ENCODE results near the gene COL12A1. TPM values are rescaled to one million over a fixed set of nuclear protein-coding genes. Genes with fewer than 3 reads are reported as not detected.

Gene COL12A1
- total and polyA plus RNA-seq, 2 of the 13 experiments (the other 11 are each of a cell fraction or from before 2014, with no cell fraction given), result 0.02 TPM; not detected in 1

DNA sequence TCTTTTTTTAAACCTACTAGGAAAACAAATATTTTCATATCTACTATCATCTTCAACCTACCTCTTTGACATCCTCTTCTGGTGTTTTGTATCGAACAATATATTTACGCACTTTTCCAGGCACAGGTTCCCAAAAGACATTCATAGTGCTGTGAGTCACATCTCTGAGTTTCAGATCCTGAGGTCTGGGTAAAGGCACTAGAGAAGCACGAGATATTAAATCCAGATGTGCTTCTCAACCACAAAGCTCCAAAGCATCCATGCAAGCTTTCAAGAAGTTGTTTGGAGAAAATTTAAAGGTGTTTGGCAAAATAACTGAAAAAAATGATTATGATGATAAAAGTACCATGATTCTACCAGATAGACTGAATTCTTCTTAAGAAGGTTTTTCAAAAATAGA is 62.7 kb downstream of the COL12A1 start:
- CTCF ChIA-PET (ENCODE audit: low intra/inter-chr PET ratio, low total read pairs), result no interaction called here
- intact Hi-C loops (cut with micrococcal nuclease; ENCODE audit: unreplicated experiment) (no loop called here), in situ Hi-C loops (cut with HindIII; ENCODE audit: extremely low pct_ligation_motif_present, low pct_unique_long_range_greater_than_20kb) (no loop called here)
- no peak for ATAC-seq
- no peak overlapping the region for H2AFZ ChIP-seq (ENCODE audit: low read length)
- H3K4me2 ChIP-seq (ENCODE audit: low read depth, low read length), result no peak overlapping the region
- H3K79me2 ChIP-seq (ENCODE audit: insufficient read depth, low read length), result no peaks in the 10 kb centered on the region
- no peaks in the 10 kb centered on the region for H3K4me1 ChIP-seq (ENCODE audit: insufficient read depth, low read length)
- no peak overlapping the region for H3K4me3 ChIP-seq (replicated peaks in 1 of 3; ENCODE audit: insufficient read depth in 1 of 3, low read depth in 2 of 3, low read length in 3 of 3)
- no peak overlapping the region for H3K27ac ChIP-seq (ENCODE audit: extremely low read length, insufficient read depth, low read length)
- H4K20me1 ChIP-seq (ENCODE audit: insufficient read depth, low read length), result no peaks in the 10 kb centered on the region
- WGBS (ENCODE audit: low lambda C conversion rate), result 31% methylated on average over 3 of the region's 3 CpGs
- no peak overlapping the region for H3K9ac ChIP-seq (ENCODE audit: insufficient read depth, low read depth, low read length)
- FAIRE-seq, result no peak
- H3K9me3 ChIP-seq (ENCODE audit: low read length), result no peaks in the 10 kb centered on the region
- H3K27me3 ChIP-seq (ENCODE audit: control insufficient read depth in 1 of 2, insufficient read depth in 2 of 2, low read length in 2 of 2), result no peaks in the 10 kb centered on the region; a peak in 1 of 5 replicates
- BruUV-seq (replicated peaks), result no TSS peak
- no peak for DNase-seq (ENCODE audit: low spot score)
- POLR2A ChIA-PET, result no interaction called here
- no peaks in the 10 kb centered on the region for H3K36me3 ChIP-seq (replicated peaks in 1 of 2; ENCODE audit: control insufficient read depth in 1 of 2, insufficient read depth in 2 of 2, low read length in 2 of 2)
- TF ChIP-seq SRF (IDR thresholded peaks at IDR 0.05; ENCODE audit: low read depth, low read length) (no peak), ZKSCAN1 (IDR thresholded peaks at IDR 0.05; ENCODE audit: low read length) (no peak), RNF2 (conservative IDR thresholded peaks at IDR 0.05; ENCODE audit: low read depth) (no peak), CC2D1A (CRISPR knock-in tag; IDR thresholded peaks at IDR 0.05) (no peak), JARID2 (CRISPR knock-in tag; IDR thresholded peaks at IDR 0.05; ENCODE audit: insufficient replicate concordance) (no peak), ZC3H13 (CRISPR knock-in tag; IDR thresholded peaks at IDR 0.05) (no peak), ZNF569 (CRISPR knock-in tag; IDR thresholded peaks at IDR 0.05; ENCODE audit: borderline replicate concordance) (no peak), ZNF615 (CRISPR knock-in tag; IDR thresholded peaks at IDR 0.05; ENCODE audit: borderline replicate concordance) (no peak), ZNF446 (CRISPR knock-in tag; IDR thresholded peaks at IDR 0.05) (no peak)
- TF ChIP-seq, protein P1, sequence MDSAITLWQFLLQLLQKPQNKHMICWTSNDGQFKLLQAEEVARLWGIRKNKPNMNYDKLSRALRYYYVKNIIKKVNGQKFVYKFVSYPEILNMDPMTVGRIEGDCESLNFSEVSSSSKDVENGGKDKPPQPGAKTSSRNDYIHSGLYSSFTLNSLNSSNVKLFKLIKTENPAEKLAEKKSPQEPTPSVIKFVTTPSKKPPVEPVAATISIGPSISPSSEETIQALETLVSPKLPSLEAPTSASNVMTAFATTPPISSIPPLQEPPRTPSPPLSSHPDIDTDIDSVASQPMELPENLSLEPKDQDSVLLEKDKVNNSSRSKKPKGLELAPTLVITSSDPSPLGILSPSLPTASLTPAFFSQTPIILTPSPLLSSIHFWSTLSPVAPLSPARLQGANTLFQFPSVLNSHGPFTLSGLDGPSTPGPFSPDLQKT (CRISPR knock-in tag; IDR thresholded peaks at IDR 0.05; ENCODE audit: borderline replicate concordance), result no peak
- TF ChIP-seq, protein P2, sequence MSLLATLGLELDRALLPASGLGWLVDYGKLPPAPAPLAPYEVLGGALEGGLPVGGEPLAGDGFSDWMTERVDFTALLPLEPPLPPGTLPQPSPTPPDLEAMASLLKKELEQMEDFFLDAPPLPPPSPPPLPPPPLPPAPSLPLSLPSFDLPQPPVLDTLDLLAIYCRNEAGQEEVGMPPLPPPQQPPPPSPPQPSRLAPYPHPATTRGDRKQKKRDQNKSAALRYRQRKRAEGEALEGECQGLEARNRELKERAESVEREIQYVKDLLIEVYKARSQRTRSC (CRISPR knock-in tag; IDR thresholded peaks at IDR 0.05; ENCODE audit: low read depth), result no peak
- TF ChIP-seq, protein P3, sequence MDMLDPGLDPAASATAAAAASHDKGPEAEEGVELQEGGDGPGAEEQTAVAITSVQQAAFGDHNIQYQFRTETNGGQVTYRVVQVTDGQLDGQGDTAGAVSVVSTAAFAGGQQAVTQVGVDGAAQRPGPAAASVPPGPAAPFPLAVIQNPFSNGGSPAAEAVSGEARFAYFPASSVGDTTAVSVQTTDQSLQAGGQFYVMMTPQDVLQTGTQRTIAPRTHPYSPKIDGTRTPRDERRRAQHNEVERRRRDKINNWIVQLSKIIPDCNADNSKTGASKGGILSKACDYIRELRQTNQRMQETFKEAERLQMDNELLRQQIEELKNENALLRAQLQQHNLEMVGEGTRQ (IDR thresholded peaks at IDR 0.05; ENCODE audit: low read depth, low read length), result no peak
- TF ChIP-seq, protein P3 (CRISPR knock-in tag; IDR thresholded peaks at IDR 0.05; ENCODE audit: borderline replicate concordance), result no peak
- TF ChIP-seq, protein P4, sequence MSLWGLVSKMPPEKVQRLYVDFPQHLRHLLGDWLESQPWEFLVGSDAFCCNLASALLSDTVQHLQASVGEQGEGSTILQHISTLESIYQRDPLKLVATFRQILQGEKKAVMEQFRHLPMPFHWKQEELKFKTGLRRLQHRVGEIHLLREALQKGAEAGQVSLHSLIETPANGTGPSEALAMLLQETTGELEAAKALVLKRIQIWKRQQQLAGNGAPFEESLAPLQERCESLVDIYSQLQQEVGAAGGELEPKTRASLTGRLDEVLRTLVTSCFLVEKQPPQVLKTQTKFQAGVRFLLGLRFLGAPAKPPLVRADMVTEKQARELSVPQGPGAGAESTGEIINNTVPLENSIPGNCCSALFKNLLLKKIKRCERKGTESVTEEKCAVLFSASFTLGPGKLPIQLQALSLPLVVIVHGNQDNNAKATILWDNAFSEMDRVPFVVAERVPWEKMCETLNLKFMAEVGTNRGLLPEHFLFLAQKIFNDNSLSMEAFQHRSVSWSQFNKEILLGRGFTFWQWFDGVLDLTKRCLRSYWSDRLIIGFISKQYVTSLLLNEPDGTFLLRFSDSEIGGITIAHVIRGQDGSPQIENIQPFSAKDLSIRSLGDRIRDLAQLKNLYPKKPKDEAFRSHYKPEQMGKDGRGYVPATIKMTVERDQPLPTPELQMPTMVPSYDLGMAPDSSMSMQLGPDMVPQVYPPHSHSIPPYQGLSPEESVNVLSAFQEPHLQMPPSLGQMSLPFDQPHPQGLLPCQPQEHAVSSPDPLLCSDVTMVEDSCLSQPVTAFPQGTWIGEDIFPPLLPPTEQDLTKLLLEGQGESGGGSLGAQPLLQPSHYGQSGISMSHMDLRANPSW (CRISPR knock-in tag; IDR thresholded peaks at IDR 0.05; ENCODE audit: borderline replicate concordance), result no peak
- TF ChIP-seq, protein P5, sequence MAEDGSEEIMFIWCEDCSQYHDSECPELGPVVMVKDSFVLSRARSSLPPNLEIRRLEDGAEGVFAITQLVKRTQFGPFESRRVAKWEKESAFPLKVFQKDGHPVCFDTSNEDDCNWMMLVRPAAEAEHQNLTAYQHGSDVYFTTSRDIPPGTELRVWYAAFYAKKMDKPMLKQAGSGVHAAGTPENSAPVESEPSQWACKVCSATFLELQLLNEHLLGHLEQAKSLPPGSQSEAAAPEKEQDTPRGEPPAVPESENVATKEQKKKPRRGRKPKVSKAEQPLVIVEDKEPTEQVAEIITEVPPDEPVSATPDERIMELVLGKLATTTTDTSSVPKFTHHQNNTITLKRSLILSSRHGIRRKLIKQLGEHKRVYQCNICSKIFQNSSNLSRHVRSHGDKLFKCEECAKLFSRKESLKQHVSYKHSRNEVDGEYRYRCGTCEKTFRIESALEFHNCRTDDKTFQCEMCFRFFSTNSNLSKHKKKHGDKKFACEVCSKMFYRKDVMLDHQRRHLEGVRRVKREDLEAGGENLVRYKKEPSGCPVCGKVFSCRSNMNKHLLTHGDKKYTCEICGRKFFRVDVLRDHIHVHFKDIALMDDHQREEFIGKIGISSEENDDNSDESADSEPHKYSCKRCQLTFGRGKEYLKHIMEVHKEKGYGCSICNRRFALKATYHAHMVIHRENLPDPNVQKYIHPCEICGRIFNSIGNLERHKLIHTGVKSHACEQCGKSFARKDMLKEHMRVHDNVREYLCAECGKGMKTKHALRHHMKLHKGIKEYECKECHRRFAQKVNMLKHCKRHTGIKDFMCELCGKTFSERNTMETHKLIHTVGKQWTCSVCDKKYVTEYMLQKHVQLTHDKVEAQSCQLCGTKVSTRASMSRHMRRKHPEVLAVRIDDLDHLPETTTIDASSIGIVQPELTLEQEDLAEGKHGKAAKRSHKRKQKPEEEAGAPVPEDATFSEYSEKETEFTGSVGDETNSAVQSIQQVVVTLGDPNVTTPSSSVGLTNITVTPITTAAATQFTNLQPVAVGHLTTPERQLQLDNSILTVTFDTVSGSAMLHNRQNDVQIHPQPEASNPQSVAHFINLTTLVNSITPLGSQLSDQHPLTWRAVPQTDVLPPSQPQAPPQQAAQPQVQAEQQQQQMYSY (CRISPR knock-in tag; IDR thresholded peaks at IDR 0.05), result no peak
